Memory B cell (primary cell): ENCODE measurements around the gene DNAJA2.

Experiments
- ATAC-seq: fragments of 150-1000 bp; cut with Tn5 transposase; 2 replicates; pipeline ENCODE4 v1.10.0; 2021; ENCODE audit warnings: low read depth, mild to moderate bottlenecking, moderate library complexity
- DNase-seq, 2 donors: peaks; one replicate each; pipeline ENCODE4 v3.0.0; 2022; ENCODE audit warnings: low spot score in 2 of 2
- H3K27ac Mint-ChIP-seq: one replicate; pipeline ENCODE4 v1.8.0; 2022; ENCODE audit warnings: mild to moderate bottlenecking, moderate library complexity, mixed read lengths
- H3K27me3 Mint-ChIP-seq: one replicate; pipeline ENCODE4 v1.8.0; 2022; ENCODE audit warnings: mixed read lengths
- H3K36me3 Mint-ChIP-seq: one replicate; pipeline ENCODE4 v1.8.0; 2022; ENCODE audit warnings: mild to moderate bottlenecking, mixed read lengths
- H3K4me1 Mint-ChIP-seq: one replicate; pipeline ENCODE4 v1.8.0; 2022; ENCODE audit warnings: mixed read lengths
- H3K4me3 Mint-ChIP-seq: one replicate; pipeline ENCODE4 v1.8.0; 2022; ENCODE audit warnings: mild to moderate bottlenecking, moderate library complexity, mixed read lengths
- H3K9me3 Mint-ChIP-seq: one replicate; pipeline ENCODE4 v1.8.0; 2022; ENCODE audit warnings: mixed read lengths

Gene DNAJA2

GRCh38 chr16:46996391-46996790, 22.9 kb upstream of the DNAJA2 start:
- Mint-ChIP-seq H3K4me3 (no peak overlapping the region), H3K36me3 (peaks cover 2% of the 10 kb centered on the region), H3K9me3 (no peaks in the 10 kb centered on the region), H3K4me1 (no peaks in the 10 kb centered on the region), H3K27ac (no peak overlapping the region), H3K27me3 (no peaks in the 10 kb centered on the region)
- no peak for ATAC-seq
- DNase-seq: no peak

GRCh38 chr16:46991729-46992704, 18.5 kb upstream of the DNAJA2 start:
- no peak for DNase-seq

GRCh38 chr16:46986896-46987295, 13.4 kb upstream of the DNAJA2 start:
- Mint-ChIP-seq H3K9me3 (no peaks in the 10 kb centered on the region), H3K36me3 (peaks cover 2% of the 10 kb centered on the region), H3K4me1 (no peaks in the 10 kb centered on the region), H3K4me3 (no peak overlapping the region), H3K27me3 (no peaks in the 10 kb centered on the region), H3K27ac (no peak overlapping the region)
- DNase-seq (no peak), ATAC-seq (no peak)

More at GRCh38 chr16:46991729-46992704, 18.5 kb upstream of the DNAJA2 start:
- no peaks in the 10 kb centered on the region for H3K9me3 Mint-ChIP-seq
- no peak overlapping the region for H3K4me3 Mint-ChIP-seq
- no peaks in the 10 kb centered on the region for H3K27me3 Mint-ChIP-seq
- peaks cover 2% of the 10 kb centered on the region for H3K36me3 Mint-ChIP-seq
- no peak overlapping the region for H3K27ac Mint-ChIP-seq
- no peak for ATAC-seq
- no peaks in the 10 kb centered on the region for H3K4me1 Mint-ChIP-seq

GRCh38 chr16:46986438-46986837, 13.0 kb upstream of the DNAJA2 start:
- peaks cover under 1% of the 10 kb centered on the region for H3K36me3 Mint-ChIP-seq
- no peaks in the 10 kb centered on the region for H3K9me3 Mint-ChIP-seq
- DNase-seq (no peak), ATAC-seq (no peak)
- no peak overlapping the region for H3K4me3 Mint-ChIP-seq
- H3K27ac Mint-ChIP-seq: no peak overlapping the region
- no peaks in the 10 kb centered on the region for H3K27me3 Mint-ChIP-seq
- H3K4me1 Mint-ChIP-seq: no peaks in the 10 kb centered on the region

GRCh38 chr16:46982335-46982734, 8.9 kb upstream of the DNAJA2 start:
- Mint-ChIP-seq H3K36me3 (no peaks in the 10 kb centered on the region), H3K27me3 (no peaks in the 10 kb centered on the region), H3K4me1 (peaks cover 3% of the 10 kb centered on the region), H3K9me3 (no peaks in the 10 kb centered on the region), H3K27ac (no peak overlapping the region), H3K4me3 (no peak overlapping the region)
- DNase-seq (no peak), ATAC-seq (no peak)

- ATAC-seq: no peak
- Mint-ChIP-seq H3K36me3 (no peaks in the 10 kb centered on the region), H3K9me3 (no peaks in the 10 kb centered on the region)
Observed at GRCh38 chr16:46980926-46981325, 7.5 kb upstream of the DNAJA2 start.

GRCh38 chr16:46976550-46976949, 3.1 kb upstream of the DNAJA2 start:
- no peak overlapping the region for H3K27ac Mint-ChIP-seq
- peaks cover 25% of the 10 kb centered on the region for H3K4me1 Mint-ChIP-seq
- DNase-seq (no peak), ATAC-seq (no peak)
- no peaks in the 10 kb centered on the region for H3K27me3 Mint-ChIP-seq
- H3K4me3 Mint-ChIP-seq: no peak overlapping the region
- no peaks in the 10 kb centered on the region for H3K9me3 Mint-ChIP-seq
- peaks cover 2% of the 10 kb centered on the region for H3K36me3 Mint-ChIP-seq

More at GRCh38 chr16:46980926-46981325, 7.5 kb upstream of the DNAJA2 start:
- H3K4me1 Mint-ChIP-seq: peaks cover 9% of the 10 kb centered on the region
- DNase-seq: no peak
- no peak overlapping the region for H3K4me3 Mint-ChIP-seq
- no peak overlapping the region for H3K27ac Mint-ChIP-seq
- H3K27me3 Mint-ChIP-seq: no peaks in the 10 kb centered on the region

GRCh38 chr16:46975908-46976470, 2.5 kb upstream of the DNAJA2 start:
- Mint-ChIP-seq H3K27ac (peak overlapping the region; percentile 49), H3K27me3 (no peaks in the 10 kb centered on the region), H3K9me3 (no peaks in the 10 kb centered on the region), H3K4me1 (peaks cover 29% of the 10 kb centered on the region), H3K4me3 (no peak overlapping the region), H3K36me3 (peaks cover 4% of the 10 kb centered on the region)
- no peak for ATAC-seq
- DNase-seq: no peak

GRCh38 chr16:46975165-46975564, 1.7 kb upstream of the DNAJA2 start:
- Mint-ChIP-seq H3K4me3 (peak overlapping the region; percentile 94), H3K36me3 (peaks cover 5% of the 10 kb centered on the region), H3K27me3 (no peaks in the 10 kb centered on the region), H3K4me1 (peaks cover 30% of the 10 kb centered on the region), H3K27ac (peak overlapping the region; percentile 98), H3K9me3 (no peaks in the 10 kb centered on the region)
- no peak for DNase-seq
- ATAC-seq: no peak

- ATAC-seq (peak; percentile 38), DNase-seq (peak in 1 of 2 donors; percentile 40)
- Mint-ChIP-seq H3K27ac (peak overlapping the region; percentile 98), H3K27me3 (no peaks in the 10 kb centered on the region), H3K9me3 (no peaks in the 10 kb centered on the region), H3K4me3 (peak overlapping the region; percentile 94), H3K4me1 (peaks cover 30% of the 10 kb centered on the region), H3K36me3 (peaks cover 6% of the 10 kb centered on the region)
Observed at GRCh38 chr16:46974352-46974751, 878 bp upstream of the DNAJA2 start.

- Mint-ChIP-seq H3K4me1 (peaks cover 30% of the 10 kb centered on the region), H3K27me3 (no peaks in the 10 kb centered on the region), H3K9me3 (no peaks in the 10 kb centered on the region), H3K36me3 (peaks cover 8% of the 10 kb centered on the region), H3K27ac (peak overlapping the region; percentile 98), H3K4me3 (peak overlapping the region; percentile 94)
- DNase-seq: no peak
- peak; percentile 1 for ATAC-seq
Observed at GRCh38 chr16:46973996-46974324, 486 bp upstream of the DNAJA2 start.

GRCh38 chr16:46972429-46973206, 856 bp downstream of the DNAJA2 start:
- Mint-ChIP-seq H3K9me3 (no peaks in the 10 kb centered on the region), H3K36me3 (peaks cover 8% of the 10 kb centered on the region), H3K4me3 (peak overlapping the region; percentile 92), H3K4me1 (peaks cover 30% of the 10 kb centered on the region), H3K27ac (peak overlapping the region; percentile 98), H3K27me3 (no peaks in the 10 kb centered on the region)
- ATAC-seq (peak; percentile 18), DNase-seq (peak in 1 of 2 donors; percentile 19)

GRCh38 chr16:46971271-46971670, 2.2 kb downstream of the DNAJA2 start:
- H3K36me3 Mint-ChIP-seq: peaks cover 16% of the 10 kb centered on the region
- peak overlapping the region; percentile 22 for H3K27ac Mint-ChIP-seq
- DNase-seq: no peak
- H3K4me3 Mint-ChIP-seq: no peak overlapping the region
- ATAC-seq: no peak
- H3K27me3 Mint-ChIP-seq: no peaks in the 10 kb centered on the region
- H3K9me3 Mint-ChIP-seq: no peaks in the 10 kb centered on the region
- H3K4me1 Mint-ChIP-seq: peaks cover 25% of the 10 kb centered on the region

- H3K9me3 Mint-ChIP-seq: no peaks in the 10 kb centered on the region
- no peak overlapping the region for H3K27ac Mint-ChIP-seq
- ATAC-seq (no peak), DNase-seq (no peak)
- H3K36me3 Mint-ChIP-seq: peaks cover 16% of the 10 kb centered on the region
- H3K4me1 Mint-ChIP-seq: peaks cover 22% of the 10 kb centered on the region
- H3K27me3 Mint-ChIP-seq: no peaks in the 10 kb centered on the region
- H3K4me3 Mint-ChIP-seq: no peak overlapping the region
Observed at GRCh38 chr16:46970089-46970488, 3.4 kb downstream of the DNAJA2 start.
